Liver (tissue), 9 donors: Measurements from ENCODE around the gene ITGA11. TPM values are rescaled to one million over a fixed set of nuclear protein-coding genes. Genes with fewer than 3 reads are reported as not detected.

Experiments used
- DNase-seq: peaks from one replicate; pipeline ENCODE4 v3.0.0-alpha.2; 2017; ENCODE audit warnings: low spot score
- H3K27ac ChIP-seq, 2 donors: one replicate each; pipeline ENCODE4 v1.7.0; 2013; ENCODE audit warnings: inconsistent platforms in 2 of 2, low read length in 2 of 2, control low read depth in 1 of 2, low read depth in 1 of 2, mild to moderate bottlenecking in 1 of 2
- H3K27me3 ChIP-seq, 4 donors: one replicate each; pipeline versions ENCODE4 v1.6.1 to v1.7.0; 2013; ENCODE audit warnings: low read length in 3 of 4, inconsistent platforms in 1 of 4, mild to moderate bottlenecking in 1 of 4, moderate library complexity in 1 of 4; ENCODE audit not compliant: control insufficient read depth in 4 of 4, insufficient read depth in 4 of 4
- H3K36me3 ChIP-seq, 4 donors: one replicate each; pipeline versions ENCODE4 v1.6.1 to v1.7.0; 2013; ENCODE audit warnings: low read length in 3 of 4, mild to moderate bottlenecking in 3 of 4, low read depth in 1 of 4, moderate library complexity in 1 of 4; ENCODE audit not compliant: control insufficient read depth in 4 of 4, insufficient read depth in 3 of 4
- H3K4me1 ChIP-seq, 4 donors: one replicate each; pipeline versions ENCODE4 v1.6.1 to v1.7.0; 2013; ENCODE audit warnings: low read length in 3 of 4, mild to moderate bottlenecking in 3 of 4, moderate library complexity in 1 of 4; ENCODE audit not compliant: control insufficient read depth in 4 of 4, insufficient read depth in 4 of 4
- H3K4me3 ChIP-seq, 3 donors: one replicate each; pipeline versions ENCODE4 v1.6.1 to v1.7.0; 2013; ENCODE audit warnings: low read length in 3 of 3, control low read depth in 1 of 3, low read depth in 1 of 3, mild to moderate bottlenecking in 1 of 3
- H3K9ac ChIP-seq, 2 donors: one replicate each; pipeline ENCODE4 v1.7.0; 2013; ENCODE audit warnings: low read length in 2 of 2, mild to moderate bottlenecking in 2 of 2, moderate library complexity in 2 of 2, control low read depth in 1 of 2, low read depth in 1 of 2
- H3K9me3 ChIP-seq, 4 donors: one replicate each; pipeline versions ENCODE4 v1.6.1 to v1.7.0; 2013; ENCODE audit warnings: low read length in 3 of 4; ENCODE audit not compliant: control insufficient read depth in 4 of 4
- EGR1 ChIP-seq, 2 donors: IDR thresholded peaks; 2 replicates each; pipeline ENCODE4 v1.6.1; 2016 to 2018; ENCODE audit warnings: antibody characterized with exemption in 2 of 2, low read depth in 2 of 2
- FOXA1 ChIP-seq: IDR thresholded peaks from 2 replicates; pipeline ENCODE4 v1.6.1; 2016; ENCODE audit warnings: antibody characterized with exemption
- FOXA2 ChIP-seq: IDR thresholded peaks from 2 replicates; pipeline ENCODE4 v1.6.1; 2016; ENCODE audit warnings: antibody characterized with exemption
- GABPA ChIP-seq, 2 donors: IDR thresholded peaks in 1 of 2; conservative IDR thresholded peaks in 1 of 2; 2 replicates each; pipeline ENCODE4 v1.6.1; 2016; ENCODE audit warnings: antibody characterized with exemption in 2 of 2, mild to moderate bottlenecking in 1 of 2, moderate library complexity in 1 of 2
- HNF4A ChIP-seq, 2 donors: conservative IDR thresholded peaks; 2 replicates each; pipeline ENCODE4 v1.6.1; 2016; ENCODE audit warnings: antibody characterized with exemption in 2 of 2, mild to moderate bottlenecking in 2 of 2
- HNF4G ChIP-seq: IDR thresholded peaks from 2 replicates; pipeline ENCODE4 v1.6.1; 2016; ENCODE audit warnings: antibody characterized with exemption
- JUND ChIP-seq, 2 donors: IDR thresholded peaks; 2 replicates each; pipeline ENCODE4 v1.6.1; 2016; ENCODE audit warnings: antibody characterized with exemption in 2 of 2
- NR2F2 ChIP-seq: IDR thresholded peaks from 2 replicates; pipeline ENCODE4 v1.6.1; 2016; ENCODE audit warnings: antibody characterized with exemption
- RAD21 ChIP-seq, 2 donors: IDR thresholded peaks; 2 replicates each; pipeline ENCODE4 v1.6.1; 2016; ENCODE audit warnings: antibody characterized with exemption in 2 of 2, mild to moderate bottlenecking in 2 of 2
- RXRA ChIP-seq, 2 donors: IDR thresholded peaks; 2 replicates each; pipeline ENCODE4 v1.6.1; 2017 to 2018; ENCODE audit warnings: antibody characterized with exemption in 2 of 2, mild to moderate bottlenecking in 1 of 2
- SP1 ChIP-seq: IDR thresholded peaks from 2 replicates; pipeline ENCODE4 v1.6.1; 2018; ENCODE audit warnings: antibody characterized with exemption, mild to moderate bottlenecking
- TAF1 ChIP-seq: conservative IDR thresholded peaks from 2 replicates; pipeline ENCODE4 v1.6.1; 2016; ENCODE audit warnings: antibody characterized with exemption, mild to moderate bottlenecking
- YY1 ChIP-seq: IDR thresholded peaks from 2 replicates; pipeline ENCODE4 v1.6.1; 2016; ENCODE audit warnings: antibody characterized with exemption, mild to moderate bottlenecking
- WGBS: extraction: QIAGEN DNeasy Blood & Tissue Kit; methylation state at CpG from one replicate; pipeline ENCODE4 v1.1.7; 2013; 5-methylcytosine and 5-hydroxymethylcytosine counted together
- polyA plus RNA-seq, 2 donors: library from polyadenylated mRNA; stranded (reverse) in 1 of 2; unstranded in 1 of 2; fragments of 200-250 nt in 1 of 2; fragments of >200 nt in 1 of 2; fragmentation: Nextera tagmentation in 1 of 2; extraction: Ambion mirVana in 1 of 2; gene quantifications; one replicate each; pipeline versions ENCODE4 v1.2.1 to v1.2.3, GENCODE V29; 2013 to 2015
- total RNA-seq, 2 donors: library from RNA; depleted of rRNA; stranded (reverse); fragments of >200 nt; gene quantifications; one replicate each; pipeline ENCODE4 v1.2.3, GENCODE V29; 2014
- TF ChIP-seq, protein P1 (sequence below): fragments of 150-350 bp; IDR thresholded peaks from 2 replicates; pipeline ENCODE4 v1.5.1; 2017; ENCODE audit warnings: improper control_type of control experiment, low read depth, low read length; ENCODE audit not compliant: missing input control
- TF ChIP-seq, protein P2 (sequence below): IDR thresholded peaks from 2 replicates; pipeline ENCODE4 v1.6.1; 2016; ENCODE audit warnings: antibody characterized with exemption
- TF ChIP-seq, protein P3 (sequence below): IDR thresholded peaks from 2 replicates; pipeline ENCODE4 v1.6.1; 2016; ENCODE audit warnings: antibody characterized with exemption
- TF ChIP-seq, protein P4 (sequence below): IDR thresholded peaks from 2 replicates; pipeline ENCODE4 v1.6.1; 2016; ENCODE audit warnings: antibody characterized with exemption
- TF ChIP-seq, protein P5 (sequence below): IDR thresholded peaks from 2 replicates; pipeline ENCODE4 v1.6.1; 2016; ENCODE audit warnings: antibody characterized with exemption, mild to moderate bottlenecking
- donor health status: healthy.
- donor health status: healthy.
- donor health status: healthy.
- donor health status: healthy.
- donor health status: healthy.

ITGA11 gene, protein sequence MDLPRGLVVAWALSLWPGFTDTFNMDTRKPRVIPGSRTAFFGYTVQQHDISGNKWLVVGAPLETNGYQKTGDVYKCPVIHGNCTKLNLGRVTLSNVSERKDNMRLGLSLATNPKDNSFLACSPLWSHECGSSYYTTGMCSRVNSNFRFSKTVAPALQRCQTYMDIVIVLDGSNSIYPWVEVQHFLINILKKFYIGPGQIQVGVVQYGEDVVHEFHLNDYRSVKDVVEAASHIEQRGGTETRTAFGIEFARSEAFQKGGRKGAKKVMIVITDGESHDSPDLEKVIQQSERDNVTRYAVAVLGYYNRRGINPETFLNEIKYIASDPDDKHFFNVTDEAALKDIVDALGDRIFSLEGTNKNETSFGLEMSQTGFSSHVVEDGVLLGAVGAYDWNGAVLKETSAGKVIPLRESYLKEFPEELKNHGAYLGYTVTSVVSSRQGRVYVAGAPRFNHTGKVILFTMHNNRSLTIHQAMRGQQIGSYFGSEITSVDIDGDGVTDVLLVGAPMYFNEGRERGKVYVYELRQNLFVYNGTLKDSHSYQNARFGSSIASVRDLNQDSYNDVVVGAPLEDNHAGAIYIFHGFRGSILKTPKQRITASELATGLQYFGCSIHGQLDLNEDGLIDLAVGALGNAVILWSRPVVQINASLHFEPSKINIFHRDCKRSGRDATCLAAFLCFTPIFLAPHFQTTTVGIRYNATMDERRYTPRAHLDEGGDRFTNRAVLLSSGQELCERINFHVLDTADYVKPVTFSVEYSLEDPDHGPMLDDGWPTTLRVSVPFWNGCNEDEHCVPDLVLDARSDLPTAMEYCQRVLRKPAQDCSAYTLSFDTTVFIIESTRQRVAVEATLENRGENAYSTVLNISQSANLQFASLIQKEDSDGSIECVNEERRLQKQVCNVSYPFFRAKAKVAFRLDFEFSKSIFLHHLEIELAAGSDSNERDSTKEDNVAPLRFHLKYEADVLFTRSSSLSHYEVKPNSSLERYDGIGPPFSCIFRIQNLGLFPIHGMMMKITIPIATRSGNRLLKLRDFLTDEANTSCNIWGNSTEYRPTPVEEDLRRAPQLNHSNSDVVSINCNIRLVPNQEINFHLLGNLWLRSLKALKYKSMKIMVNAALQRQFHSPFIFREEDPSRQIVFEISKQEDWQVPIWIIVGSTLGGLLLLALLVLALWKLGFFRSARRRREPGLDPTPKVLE
- 1 to 10 TPM in 1 of 2 donors, under 1 TPM in 1; 0.92 to 1.0 TPM for total RNA-seq
- under 1 TPM; 0.32 to 0.42 TPM for polyA plus RNA-seq

DNA sequence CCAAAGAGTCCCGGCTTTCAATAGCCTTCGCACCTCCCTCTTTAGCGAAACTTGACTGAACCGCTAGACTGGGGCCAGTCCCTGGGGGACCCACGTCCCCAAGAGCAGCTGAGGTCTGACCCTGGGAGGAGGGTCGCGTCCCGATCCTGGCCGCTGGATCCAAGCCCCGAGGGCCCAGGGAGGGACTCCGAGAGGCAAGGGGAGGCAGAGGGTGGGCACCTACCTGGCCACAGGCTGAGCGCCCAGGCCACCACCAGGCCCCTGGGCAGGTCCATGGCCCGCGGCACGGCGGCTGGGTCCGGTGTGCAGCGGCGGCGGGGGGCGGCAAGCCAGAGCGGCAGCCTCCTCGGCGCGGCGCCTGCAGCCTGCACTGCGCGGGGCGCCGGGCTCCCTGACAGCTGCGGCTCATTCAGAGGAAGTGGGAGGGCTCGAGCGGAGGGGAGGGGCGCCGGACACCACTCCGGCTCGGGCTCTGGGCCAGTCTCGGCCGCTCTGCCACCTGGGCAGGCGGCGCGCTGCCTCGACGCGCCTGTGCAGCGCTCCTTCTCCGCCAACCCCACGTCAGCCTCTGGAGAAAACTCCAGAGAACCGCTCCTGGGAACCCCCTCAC lies at the start of gene ITGA11:
ITGA11 (minus strand) TSS at position 372 of the 610 bp plus-strand sequence; CDS start at position 275, 97 bp downstream.
- H3K4me3 ChIP-seq, result peak within 1 kb of the TSS in 2 of 3 donors; percentile 10 to 39
- TF ChIP-seq JUND (IDR thresholded peaks at IDR 0.05), result no peak
- no peak for TF ChIP-seq SP1
- no peaks in the 10 kb centered on the region for H3K9me3 ChIP-seq
- DNase-seq, result peak; percentile 38
- no peak within 1 kb of the TSS for H3K9ac ChIP-seq
- H3K36me3 ChIP-seq, result no peaks in the 10 kb centered on the region
- peaks cover 0 to 13% (median 7%) of the 10 kb centered on the region in 4 donors for H3K4me1 ChIP-seq
- peaks cover 0 to 28% (median 12%) of the 10 kb centered on the region in 4 donors for H3K27me3 ChIP-seq
- no peak within 1 kb of the TSS for H3K27ac ChIP-seq
- 2% methylated on average over 49 of the region's 49 CpGs for WGBS

DNA sequence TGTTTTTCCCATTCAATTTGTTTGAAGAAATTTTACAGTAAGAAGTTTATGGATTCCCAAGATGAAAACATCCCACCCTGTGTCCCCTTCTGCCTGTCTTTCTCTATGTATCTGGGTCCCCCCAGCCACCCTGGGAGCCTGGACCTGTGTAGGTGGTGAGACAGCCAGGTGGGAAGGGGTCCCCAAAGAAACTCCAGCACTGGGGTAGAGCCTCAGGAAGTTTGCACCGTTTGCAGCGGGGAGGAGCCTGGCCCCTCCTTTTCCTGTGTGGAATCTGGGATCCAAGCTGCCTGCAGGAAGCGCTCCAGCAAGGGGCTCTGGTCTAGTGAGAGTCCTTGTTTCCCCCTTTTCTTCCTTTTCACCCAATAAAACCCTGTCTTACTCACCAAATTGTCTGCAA lies 49.4 kb upstream of the ITGA11 start:
- H3K9ac ChIP-seq, result no peak overlapping the region
- TF ChIP-seq JUND (IDR thresholded peaks at IDR 0.05), result no peak
- no peak for TF ChIP-seq FOXA2
- TF ChIP-seq YY1, result no peak
- TF ChIP-seq NR2F2, result no peak
- no peak for TF ChIP-seq EGR1 (IDR thresholded peaks at IDR 0.05; ENCODE audit: low read depth in 2 of 2)
- no peak for TF ChIP-seq TAF1
- TF ChIP-seq, protein P1, sequence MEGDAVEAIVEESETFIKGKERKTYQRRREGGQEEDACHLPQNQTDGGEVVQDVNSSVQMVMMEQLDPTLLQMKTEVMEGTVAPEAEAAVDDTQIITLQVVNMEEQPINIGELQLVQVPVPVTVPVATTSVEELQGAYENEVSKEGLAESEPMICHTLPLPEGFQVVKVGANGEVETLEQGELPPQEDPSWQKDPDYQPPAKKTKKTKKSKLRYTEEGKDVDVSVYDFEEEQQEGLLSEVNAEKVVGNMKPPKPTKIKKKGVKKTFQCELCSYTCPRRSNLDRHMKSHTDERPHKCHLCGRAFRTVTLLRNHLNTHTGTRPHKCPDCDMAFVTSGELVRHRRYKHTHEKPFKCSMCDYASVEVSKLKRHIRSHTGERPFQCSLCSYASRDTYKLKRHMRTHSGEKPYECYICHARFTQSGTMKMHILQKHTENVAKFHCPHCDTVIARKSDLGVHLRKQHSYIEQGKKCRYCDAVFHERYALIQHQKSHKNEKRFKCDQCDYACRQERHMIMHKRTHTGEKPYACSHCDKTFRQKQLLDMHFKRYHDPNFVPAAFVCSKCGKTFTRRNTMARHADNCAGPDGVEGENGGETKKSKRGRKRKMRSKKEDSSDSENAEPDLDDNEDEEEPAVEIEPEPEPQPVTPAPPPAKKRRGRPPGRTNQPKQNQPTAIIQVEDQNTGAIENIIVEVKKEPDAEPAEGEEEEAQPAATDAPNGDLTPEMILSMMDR, result no peak
- TF ChIP-seq, protein P2, sequence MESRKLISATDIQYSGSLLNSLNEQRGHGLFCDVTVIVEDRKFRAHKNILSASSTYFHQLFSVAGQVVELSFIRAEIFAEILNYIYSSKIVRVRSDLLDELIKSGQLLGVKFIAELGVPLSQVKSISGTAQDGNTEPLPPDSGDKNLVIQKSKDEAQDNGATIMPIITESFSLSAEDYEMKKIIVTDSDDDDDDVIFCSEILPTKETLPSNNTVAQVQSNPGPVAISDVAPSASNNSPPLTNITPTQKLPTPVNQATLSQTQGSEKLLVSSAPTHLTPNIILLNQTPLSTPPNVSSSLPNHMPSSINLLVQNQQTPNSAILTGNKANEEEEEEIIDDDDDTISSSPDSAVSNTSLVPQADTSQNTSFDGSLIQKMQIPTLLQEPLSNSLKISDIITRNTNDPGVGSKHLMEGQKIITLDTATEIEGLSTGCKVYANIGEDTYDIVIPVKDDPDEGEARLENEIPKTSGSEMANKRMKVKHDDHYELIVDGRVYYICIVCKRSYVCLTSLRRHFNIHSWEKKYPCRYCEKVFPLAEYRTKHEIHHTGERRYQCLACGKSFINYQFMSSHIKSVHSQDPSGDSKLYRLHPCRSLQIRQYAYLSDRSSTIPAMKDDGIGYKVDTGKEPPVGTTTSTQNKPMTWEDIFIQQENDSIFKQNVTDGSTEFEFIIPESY, result no peak
- TF ChIP-seq, protein P3, sequence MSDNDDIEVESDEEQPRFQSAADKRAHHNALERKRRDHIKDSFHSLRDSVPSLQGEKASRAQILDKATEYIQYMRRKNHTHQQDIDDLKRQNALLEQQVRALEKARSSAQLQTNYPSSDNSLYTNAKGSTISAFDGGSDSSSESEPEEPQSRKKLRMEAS, result no peak
- TF ChIP-seq RXRA (IDR thresholded peaks at IDR 0.05), result no peak
- no peak for TF ChIP-seq RAD21 (IDR thresholded peaks at IDR 0.05)
- no peak for TF ChIP-seq SP1
- TF ChIP-seq, protein P4, sequence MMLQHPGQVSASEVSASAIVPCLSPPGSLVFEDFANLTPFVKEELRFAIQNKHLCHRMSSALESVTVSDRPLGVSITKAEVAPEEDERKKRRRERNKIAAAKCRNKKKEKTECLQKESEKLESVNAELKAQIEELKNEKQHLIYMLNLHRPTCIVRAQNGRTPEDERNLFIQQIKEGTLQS, result no peak
- no peak for TF ChIP-seq HNF4G
- no peak for TF ChIP-seq GABPA (IDR thresholded peaks at IDR 0.05 in 1 of 2, conservative IDR thresholded peaks at IDR 0.05 in 1 of 2)
- TF ChIP-seq HNF4A (conservative IDR thresholded peaks at IDR 0.05), result no peak
- TF ChIP-seq FOXA1, result no peak
- TF ChIP-seq, protein P5, sequence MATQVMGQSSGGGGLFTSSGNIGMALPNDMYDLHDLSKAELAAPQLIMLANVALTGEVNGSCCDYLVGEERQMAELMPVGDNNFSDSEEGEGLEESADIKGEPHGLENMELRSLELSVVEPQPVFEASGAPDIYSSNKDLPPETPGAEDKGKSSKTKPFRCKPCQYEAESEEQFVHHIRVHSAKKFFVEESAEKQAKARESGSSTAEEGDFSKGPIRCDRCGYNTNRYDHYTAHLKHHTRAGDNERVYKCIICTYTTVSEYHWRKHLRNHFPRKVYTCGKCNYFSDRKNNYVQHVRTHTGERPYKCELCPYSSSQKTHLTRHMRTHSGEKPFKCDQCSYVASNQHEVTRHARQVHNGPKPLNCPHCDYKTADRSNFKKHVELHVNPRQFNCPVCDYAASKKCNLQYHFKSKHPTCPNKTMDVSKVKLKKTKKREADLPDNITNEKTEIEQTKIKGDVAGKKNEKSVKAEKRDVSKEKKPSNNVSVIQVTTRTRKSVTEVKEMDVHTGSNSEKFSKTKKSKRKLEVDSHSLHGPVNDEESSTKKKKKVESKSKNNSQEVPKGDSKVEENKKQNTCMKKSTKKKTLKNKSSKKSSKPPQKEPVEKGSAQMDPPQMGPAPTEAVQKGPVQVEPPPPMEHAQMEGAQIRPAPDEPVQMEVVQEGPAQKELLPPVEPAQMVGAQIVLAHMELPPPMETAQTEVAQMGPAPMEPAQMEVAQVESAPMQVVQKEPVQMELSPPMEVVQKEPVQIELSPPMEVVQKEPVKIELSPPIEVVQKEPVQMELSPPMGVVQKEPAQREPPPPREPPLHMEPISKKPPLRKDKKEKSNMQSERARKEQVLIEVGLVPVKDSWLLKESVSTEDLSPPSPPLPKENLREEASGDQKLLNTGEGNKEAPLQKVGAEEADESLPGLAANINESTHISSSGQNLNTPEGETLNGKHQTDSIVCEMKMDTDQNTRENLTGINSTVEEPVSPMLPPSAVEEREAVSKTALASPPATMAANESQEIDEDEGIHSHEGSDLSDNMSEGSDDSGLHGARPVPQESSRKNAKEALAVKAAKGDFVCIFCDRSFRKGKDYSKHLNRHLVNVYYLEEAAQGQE, result no peak
- WGBS, result 77% methylated on average over 3 of the region's 3 CpGs
- DNase-seq, result no peak
- no peaks in the 10 kb centered on the region for H3K27me3 ChIP-seq
- H3K4me1 ChIP-seq, result no peaks in the 10 kb centered on the region
- no peaks in the 10 kb centered on the region for H3K9me3 ChIP-seq
- no peak overlapping the region for H3K4me3 ChIP-seq
- H3K27ac ChIP-seq, result no peak overlapping the region
- H3K36me3 ChIP-seq, result no peaks in the 10 kb centered on the region
